ENCODE data around the gene TSSK2.
A peak's percentile ranks its signal among the peaks of the same experiment; 100 is the strongest.

TSSK2 gene

DNA sequence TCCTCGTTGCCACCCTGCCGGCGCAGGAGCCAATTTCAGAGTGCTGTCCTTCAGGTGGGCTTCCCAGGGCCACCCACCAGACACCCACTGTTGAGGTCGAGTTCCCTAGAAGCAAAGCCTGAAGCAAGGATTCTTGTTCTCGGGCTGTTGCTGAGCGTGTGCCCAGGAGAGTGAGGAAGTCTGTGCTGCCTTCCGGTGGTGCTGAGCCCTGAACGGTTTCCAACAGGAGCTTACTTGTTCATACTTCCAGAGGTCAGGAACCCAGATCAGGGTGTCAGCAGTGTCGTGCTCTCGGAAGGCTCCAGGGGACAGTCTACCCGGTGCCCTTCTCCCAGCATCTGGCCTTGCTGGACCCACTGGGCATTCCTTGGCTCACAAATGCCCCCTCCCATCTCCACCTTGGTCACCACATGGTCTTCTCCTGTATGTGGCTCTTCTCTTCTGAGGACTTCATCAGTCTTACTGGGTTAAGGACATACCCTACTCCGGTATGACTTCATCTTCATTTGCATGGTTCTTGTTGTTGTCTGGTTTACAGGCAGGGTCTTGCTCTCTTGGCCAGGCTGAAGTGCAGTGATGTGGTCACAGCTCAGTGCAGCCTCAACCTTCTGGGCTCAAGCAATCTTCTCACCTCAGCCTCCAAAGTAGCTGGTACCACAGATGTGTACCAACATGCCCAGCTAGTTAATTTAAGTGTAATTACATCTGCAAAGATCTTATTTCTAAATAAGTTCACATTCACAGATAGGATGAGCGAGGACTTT lies 36.2 kb downstream of the TSSK2 start:
- DNase-seq (ENCODE audit: low read depth in 4 of 4, low spot score in 1 of 4): no peak

DNA sequence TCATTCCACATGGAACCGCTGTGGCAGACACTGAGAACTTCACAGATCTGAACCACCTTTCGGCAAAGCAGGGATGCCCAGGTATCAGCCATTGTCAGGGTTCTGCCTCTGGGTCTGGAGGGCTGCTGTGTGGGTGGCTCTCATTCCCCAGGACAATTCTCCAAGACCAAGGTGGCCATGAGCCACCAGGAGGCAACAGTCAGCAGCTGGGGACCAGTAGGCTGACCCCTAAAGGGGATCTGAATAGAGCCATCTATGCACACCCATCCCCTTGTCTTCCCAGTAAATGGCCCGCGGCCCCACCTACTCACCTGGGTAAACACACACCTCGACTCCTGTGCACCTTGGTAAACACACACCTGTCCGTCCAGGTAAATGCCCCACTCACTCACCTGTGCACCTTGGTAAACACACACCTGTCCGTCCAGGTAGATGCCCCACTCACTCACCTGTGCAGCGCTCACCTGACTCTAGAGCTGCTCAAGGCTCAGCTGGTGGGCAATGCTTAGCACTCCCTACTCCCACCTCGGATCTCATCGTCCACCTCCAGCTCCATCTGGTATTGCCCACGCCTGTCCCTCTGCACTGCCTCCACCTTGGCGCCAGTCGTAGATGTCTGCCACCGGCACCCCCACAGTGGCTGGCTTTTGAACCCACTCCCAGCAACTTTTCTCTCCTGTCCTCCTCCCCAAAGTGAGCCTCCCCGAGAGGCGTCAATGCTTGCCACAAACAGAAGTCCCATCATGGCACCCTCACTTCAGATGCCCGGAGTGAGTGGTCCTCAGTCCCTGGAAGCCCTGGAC lies 37.2 kb downstream of the TSSK2 start:
- no peak for DNase-seq (ENCODE audit: low read depth in 4 of 4, low spot score in 1 of 4)

DNA sequence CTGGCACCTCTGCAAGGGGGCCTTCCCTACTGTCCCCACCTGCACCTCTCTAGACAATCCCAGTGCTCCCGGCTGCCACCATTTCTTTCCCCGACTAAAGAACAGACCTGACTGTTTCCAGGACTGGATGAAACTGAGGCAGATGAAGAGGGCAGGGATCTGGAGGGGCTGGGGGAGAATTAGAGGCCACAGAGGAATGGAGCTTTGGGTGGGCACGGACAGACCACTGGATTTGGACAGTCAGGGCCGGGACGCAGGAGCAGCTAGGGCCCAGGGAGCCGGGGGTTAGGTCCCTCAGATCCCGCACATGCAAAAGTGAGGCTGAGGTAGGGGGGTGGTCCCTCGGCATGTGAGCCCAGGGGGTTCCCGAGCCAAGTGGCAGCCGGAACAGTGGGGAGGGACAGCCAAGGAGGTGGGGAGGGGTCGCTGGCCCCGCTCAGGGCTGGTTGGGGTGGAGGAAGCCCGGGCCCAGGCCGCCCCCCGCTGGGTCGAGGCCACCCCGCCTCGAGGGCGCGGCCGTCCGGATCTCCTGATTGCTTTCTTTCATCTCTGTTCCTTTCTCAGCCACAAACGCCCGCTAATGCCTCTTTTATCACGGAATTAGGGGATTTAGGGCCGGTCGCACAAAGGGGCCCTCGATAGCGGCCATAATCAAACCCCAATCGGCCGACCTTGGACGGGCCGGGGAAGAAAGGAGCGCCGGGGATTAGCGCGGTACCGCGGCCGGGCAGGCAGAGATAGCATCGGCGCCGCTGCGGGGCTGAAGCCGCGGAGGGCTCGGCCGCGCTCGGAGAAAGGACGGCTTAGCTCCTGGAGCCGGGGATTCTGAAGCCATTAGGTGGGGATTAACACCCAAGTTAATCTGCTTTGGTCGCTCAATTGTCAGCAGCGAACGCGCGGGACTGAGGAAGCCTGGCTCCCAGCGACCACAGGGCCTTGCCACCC lies 38.2 kb downstream of the TSSK2 start:
- no peak for DNase-seq (ENCODE audit: low read depth in 4 of 4, low spot score in 1 of 4)

DNA sequence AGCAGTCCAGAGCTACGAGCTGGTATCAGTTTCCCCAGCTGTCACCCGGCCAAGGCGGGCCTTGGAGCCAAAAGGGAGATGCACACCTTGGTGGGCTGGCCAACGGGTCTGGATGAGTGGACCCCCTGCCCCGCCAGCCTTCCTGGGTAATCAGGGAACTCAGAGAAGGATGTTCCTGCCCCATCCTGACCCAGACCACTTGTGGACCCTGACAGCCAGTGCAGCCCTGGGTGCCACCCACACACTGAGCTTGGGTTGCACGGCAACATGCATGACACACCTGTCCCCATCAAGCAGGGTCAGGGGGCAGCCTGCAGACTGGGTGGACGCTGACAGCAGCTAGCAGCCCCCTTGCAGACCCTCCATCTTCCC lies 38.8 kb downstream of the TSSK2 start:
- DNase-seq (ENCODE audit: low read depth in 4 of 4, low spot score in 1 of 4): no peak

DNA sequence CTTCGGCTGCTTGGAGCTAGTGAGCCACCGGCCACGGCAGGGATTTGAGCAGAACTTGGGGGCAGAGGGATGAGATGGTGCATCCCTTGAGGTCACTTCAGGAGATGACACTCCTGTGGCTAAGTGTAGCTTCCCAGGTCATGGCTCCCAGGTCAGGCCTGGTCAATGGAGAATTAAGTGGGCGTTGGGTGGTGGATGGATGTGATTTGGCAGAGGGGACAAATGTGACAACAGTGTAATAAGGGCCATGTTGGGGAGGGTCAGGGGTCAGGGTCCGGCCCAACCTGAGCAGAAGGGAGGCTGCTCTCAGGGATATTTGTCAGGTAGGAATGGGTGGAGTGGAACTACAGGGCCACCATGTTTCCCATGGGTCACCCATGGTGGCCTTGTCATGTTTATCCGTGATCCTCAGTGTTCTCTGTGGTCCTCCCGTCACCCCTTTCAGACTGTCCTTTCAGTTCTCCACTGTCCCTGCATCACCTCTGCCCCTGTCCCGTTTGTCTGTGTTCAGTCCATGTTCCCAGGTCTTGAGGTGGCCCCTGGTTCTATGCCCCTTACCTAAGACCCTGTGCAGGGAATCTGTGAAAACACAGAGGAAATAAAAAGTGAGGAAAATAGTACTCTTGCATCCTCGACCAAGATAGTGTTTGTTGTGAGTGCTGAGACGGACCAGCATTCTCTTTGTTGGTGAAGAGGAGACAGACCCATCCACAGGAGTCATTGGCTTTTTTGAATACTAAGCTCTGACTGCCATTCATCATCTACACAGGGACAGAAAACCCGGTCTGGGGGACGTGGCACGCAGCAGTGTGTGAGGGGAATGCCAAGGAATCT lies 41.3 kb downstream of the TSSK2 start:
- no peak for DNase-seq (ENCODE audit: low read depth in 4 of 4, low spot score in 1 of 4)

DNA sequence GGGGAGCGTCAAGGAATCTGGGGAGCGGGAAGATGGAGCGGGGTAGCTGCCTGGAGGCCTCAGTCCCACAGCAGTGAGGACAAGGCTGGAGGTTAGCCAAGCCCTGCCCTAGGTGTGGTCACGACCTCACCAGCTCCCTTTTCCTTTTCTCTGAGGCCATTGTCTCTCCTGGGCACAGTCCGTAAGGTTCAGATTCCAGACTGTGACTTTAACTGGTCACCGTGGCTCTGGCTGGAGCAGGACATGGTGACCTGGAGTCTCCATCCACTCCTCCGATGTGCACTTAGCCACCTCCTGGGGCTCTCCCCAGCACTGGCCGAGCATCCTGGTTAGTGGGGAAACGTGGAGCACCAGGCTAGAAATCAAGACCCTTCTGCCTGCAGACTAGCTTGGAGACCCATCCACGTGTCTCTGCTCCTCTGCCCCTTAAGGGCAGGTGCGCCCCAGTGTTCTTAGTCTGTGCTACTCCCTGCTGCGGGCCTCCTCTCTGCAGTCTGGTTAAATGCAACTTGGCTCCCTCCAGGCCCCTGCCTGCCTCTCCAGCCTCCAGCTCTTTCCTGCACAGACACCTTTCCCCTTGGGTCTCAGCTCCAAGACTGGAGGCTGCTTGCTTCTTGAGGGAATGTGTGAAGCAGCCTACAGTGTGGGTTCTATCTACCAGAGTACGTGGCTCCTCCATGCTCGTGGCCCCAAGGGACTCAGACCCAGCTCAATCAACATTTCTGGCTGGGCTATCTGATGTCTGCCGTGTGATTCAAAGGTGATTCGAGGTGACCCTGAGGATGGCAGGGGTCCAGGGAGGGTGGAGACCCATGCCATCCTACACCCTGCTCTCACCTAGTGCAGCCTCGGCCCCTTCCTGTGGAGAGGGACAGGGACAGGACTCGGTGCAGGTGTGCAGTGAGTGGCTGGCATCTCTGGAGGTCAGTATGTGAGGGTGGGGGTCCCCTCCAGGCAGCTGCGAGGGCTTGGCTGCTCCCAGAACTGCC lies 42.2 kb downstream of the TSSK2 start:
- DNase-seq (ENCODE audit: low read depth in 4 of 4, low spot score in 1 of 4): no peak

DNA sequence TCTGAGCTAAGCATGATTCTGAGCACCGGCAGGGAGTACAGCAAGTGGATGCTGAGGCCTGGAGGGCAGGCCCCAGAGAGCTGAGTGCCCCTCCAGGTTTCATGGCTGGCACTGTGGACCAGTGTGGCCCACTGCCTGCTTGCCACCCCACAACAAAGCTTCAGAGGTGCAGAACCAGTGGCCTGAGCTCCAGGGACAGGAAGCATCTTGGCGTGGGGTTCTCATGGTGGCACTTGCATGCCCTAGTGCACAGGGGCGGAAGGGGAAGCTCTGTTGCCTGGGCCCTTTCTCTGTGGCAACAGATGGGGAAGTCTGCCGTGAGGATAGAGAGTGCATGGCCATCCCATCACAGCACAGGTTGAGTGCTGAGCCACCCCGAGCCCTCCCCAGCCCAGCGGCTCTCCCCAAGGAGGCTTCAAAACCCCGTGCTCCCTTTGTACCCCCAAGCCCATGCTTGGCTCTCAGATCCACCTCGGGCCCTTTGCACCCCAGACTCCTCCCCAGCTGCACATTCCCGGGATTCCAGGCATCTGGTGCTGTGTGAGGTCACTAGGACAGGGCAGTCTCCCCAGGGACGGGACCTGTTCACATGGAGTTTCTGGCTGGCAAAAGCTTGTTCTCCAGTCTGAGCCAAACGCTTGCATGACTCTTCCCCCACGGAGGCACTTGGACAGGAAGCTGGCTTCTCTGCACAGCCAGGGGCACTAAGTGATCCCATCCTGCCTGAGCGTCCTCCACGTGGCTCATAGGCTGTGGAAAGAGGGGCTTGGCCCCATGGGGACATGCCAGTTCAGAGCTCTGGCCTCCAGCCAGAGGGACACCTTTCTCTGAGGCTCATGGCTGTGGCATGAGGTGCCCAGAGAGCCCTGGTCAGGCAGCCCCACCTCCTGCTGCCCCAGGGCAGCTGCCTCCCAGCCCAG lies 43.3 kb downstream of the TSSK2 start:
- no peak for DNase-seq (ENCODE audit: low read depth in 4 of 4, low spot score in 1 of 4)

DNA sequence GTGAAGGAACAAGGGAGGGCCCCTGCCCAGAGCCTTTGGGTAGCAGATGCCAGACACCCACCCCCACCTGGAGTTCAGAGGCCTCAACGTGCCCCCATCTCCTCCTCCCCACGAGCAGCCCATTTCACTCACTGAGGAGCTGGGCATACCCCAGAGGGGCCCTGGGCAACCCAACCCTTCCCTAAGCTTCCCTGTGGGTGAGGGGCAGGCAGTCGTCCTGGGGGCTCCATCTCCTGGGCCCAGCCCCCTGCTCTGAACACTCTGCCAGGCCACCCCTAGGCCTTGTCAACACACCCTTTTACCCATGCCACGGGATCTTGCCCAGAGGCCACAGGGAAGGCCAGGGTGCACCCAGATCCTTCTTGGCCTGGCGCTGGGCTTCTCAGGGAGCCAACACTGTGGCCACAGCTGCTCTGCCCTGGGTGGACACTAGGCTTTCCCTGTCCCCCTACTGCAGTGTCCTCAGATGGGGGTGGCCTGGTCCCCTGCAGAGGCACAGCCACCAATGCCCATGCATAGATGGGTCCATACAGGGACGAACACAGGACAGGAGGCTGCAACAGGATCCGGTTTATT lies 44.0 kb downstream of the TSSK2 start:
- DNase-seq (ENCODE audit: low read depth in 4 of 4, low spot score in 1 of 4): no peak

DNA sequence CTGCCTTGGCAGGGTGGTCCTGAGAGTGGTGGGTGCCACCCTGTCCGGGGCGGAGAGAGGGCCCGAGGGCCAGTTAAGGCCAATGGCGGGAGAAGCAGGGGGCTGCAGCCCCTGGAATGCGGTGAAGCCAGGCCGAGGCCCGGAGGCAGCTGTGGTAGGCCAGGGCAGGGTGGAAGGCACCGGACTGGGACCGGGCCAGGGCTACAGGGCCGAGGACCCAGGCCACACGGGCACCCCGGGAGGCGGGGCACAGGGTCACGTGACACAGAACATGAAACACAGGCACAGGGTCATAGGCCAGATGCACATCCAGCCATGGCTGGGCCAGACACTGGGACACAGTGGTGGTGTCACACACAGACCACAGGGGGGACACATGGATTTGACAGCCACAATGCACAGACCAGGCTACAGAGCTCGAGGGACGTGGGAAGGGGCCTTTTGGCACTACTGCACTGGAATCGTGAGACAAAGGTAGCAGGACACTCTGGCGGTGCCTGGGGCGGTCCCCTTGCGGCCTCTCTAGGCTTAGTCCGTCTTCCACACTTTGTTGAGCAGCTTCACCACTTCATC lies 44.6 kb downstream of the TSSK2 start:
- no peak for DNase-seq (ENCODE audit: low read depth in 4 of 4, low spot score in 1 of 4)

DNA sequence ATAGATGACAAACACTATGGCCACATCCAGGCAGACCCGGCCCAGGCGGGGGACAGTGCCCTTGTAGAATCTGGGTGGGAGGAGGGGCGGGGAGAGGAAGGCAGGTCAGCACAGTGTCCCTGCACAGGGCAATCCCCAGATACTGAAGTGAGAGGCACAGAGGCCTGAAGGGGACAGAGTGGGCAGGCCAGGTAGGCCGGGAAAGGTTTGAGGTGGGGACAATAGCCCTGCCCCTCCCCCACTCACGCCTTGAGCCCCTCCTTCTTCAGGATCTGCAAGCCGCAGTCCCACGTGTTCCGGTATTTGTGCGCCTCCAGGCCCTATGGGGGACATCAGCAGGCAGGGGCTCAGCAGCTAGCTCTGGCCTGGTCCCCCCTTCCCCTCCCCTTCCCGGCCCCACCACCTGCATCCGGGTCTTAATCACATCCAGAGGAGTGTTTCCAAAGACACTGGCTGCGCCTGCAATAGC lies 45.1 kb downstream of the TSSK2 start:
- DNase-seq (ENCODE audit: low read depth in 4 of 4, low spot score in 1 of 4): no peak

DNA sequence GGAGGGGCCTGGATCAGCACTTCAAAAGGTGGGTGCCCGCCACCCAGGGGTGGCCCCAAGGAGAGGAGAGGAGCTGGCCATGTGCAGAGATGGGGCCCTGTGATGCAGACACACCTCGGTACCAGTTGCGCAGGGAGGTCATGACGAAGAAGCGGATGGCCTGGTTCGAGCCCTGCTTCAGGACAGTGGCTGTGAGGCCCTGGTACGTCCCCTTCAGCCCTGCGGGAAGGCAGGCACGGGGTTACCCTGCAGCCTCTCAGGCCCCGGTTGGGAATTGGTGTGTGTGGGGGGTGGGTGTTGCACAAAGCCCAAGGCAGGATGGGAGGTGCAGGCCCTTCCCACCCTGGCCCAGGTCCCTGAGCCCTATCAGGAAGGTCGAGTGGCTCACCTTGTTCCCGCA lies 45.6 kb downstream of the TSSK2 start:
- no peak for DNase-seq (ENCODE audit: low read depth in 4 of 4, low spot score in 1 of 4)

DNA sequence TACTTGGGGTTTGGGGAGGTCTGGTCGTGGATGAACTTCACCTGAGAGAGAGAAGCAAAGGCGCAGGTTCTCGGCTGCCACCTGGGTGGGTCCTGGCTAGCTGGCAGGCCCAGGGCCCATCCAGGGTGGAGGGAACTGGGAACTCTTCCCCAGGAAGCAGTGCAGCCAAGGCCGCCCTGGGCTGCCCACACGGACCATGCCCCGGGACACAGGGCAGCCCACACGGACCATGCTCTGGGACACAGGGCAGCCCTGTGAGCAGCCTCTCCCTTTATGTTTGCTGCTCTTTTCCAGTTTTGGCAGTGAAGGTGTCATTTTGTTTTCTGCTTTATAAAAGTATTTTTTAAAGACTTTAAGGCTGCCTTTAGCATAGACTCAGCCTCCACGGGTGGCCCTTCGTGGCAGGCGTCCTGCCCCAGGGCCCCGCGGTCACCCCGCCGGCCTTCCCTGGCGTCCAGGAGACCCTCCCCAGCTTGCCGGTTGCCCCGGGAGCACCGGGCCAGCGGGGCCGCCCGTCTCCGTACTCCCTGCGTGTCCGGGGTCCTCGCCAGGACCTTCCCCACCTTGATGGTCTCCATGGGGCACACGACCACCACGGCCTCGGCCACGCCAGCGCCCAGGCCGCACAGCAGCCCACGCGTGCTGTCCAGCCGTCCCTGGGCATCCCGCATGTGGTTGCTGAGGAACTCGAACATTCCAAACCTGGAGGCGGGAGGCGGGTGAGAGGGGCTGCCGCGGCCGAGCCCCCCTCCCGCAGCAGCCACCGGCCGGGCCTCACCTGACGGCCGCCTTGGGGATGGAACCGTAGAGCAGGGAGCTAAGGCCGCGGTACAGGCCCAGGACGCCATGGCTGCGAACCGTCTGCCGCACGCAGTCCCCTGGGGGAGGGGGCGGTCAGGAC lies 46.3 kb downstream of the TSSK2 start:
- no peak for DNase-seq (ENCODE audit: low read depth in 4 of 4, low spot score in 1 of 4)

DNA sequence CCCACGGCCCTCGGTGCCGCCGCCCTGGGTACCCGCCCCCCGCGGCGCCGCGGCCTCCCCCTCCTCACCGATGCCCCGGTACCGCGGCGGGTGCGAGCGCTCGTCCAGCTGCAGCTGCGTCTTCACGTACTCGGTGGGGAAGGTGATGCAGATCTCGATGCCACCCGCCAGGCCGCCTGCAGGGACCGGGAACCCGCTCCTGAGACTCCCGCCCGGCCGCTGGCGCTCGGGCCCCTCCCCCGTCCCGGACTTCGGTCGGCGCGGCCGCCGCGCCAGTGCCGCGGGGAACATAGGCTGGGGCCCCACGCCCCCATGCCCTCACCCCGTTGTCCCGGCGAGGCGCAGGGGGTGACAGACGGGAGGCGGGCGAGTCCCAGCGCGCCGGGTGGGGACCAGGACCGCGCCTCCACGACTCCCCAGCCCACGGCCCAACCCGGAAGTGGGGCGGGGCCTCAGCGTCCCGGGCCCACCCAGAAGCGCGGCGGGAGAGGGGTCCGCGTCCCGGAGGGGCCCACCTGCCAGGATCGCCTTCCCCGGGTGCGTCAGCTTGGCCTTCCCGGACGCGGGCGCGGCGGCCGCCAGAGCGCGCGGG lies 47.1 kb downstream of the TSSK2 start:
- DNase-seq (ENCODE audit: low read depth in 4 of 4, low spot score in 1 of 4): peak in 1 of 4 experiments; percentile 39

DNA sequence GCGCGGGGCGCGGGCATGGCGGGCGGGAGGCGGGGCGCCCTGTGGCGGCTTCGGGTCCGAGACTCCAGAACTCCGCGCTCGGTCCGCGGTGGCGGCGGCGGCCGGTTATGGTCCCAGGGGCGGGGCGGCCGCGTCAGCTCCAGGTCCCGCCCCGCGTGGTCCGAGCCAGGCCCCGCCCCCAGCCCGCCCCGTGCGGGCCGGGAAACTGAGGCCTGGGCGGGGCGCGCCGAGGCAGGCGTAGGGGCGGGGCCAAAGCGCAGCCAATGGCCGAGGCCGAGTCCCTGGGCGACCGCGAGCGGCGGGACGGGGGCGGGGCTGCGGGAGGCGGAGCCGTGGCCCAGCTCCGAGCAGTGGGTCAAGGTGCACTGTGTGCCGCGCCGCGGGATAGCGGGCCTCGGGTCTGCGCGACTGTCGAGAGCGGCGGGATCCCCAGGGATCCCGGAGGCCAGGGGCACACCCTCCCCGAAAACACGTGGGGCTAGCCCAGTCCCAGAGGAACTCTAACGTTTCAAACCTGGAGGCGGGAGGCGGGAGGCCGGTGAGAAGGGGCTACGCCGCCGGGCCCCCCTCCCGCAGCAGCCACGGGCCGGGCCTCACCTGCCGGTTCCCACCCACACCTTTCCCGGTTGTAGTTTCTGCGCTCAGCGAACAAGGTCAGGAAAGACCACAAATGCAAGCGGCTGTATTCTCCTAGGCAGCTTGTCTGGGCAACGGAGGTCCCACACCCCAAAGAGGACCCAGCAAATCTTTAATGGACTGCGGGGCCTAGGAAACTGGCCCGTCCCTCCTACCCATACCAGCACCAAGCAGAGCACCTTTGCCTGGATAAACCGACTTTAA lies 47.8 kb downstream of the TSSK2 start, which contains the start of gene SLC25A1:
Gene SLC25A1, minus strand, starts transcription at position 80 of the 840 bp plus-strand sequence. Its CDS starts 63 bp downstream, at position 17.
- peak; percentile 67 to 90 (median 81) for DNase-seq (ENCODE audit: low read depth in 4 of 4, low spot score in 1 of 4)

DNA sequence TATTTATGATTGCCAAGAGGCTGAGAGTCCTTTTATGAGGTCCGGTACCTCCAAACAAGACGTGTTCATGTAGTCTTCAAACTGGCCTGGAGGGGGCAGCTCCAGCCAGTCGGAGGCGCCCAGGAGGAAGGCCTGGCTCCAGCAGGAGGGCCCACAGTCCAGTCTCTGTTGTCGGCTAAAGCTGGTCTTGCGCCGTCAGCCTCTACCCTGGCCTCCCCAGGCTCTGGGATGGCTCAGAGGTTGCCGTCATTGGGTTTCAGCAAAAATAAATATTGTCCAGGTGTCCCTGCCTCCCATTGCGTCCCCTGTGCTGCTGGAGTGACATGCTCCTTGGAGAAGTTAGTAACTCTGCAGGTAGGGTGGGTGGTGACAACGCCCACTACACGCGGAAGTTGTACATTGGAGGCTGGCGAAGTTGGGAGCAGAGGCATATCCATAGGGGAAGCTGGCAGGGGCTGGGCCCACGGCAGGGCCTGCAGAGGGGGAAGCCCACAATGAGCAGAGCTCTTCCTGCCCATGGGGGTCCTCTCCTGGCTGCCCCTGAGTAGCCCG lies 48.5 kb downstream of the TSSK2 start:
- no peak for DNase-seq (ENCODE audit: low read depth in 4 of 4, low spot score in 1 of 4)
